Lower leg skin (tissue), 4 donors: ENCODE results near the gene HSPB1. TPM values are rescaled to one million over a fixed set of nuclear protein-coding genes. Genes with fewer than 3 reads are reported as not detected.

Source experiments
- DNase-seq, 2 donors: peaks; one replicate each; pipeline ENCODE4 v3.0.0-alpha.2; 2019; ENCODE audit warnings: low spot score in 2 of 2
- H3K4me3 ChIP-seq: fragments of 200-600 bp; sonication (generic); 2 replicates; pipeline ENCODE4 v1.5.1; 2017; ENCODE audit warnings: mild to moderate bottlenecking, low read depth; ENCODE audit not compliant: poor library complexity, severe bottlenecking
- POLR2A ChIP-seq, 2 donors: fragments of 450-650 bp; IDR thresholded peaks; one replicate each; pipeline ENCODE4 v1.6.1; 2016 to 2017; ENCODE audit warnings: antibody characterized with exemption in 2 of 2, mild to moderate bottlenecking in 1 of 2, moderate library complexity in 1 of 2
- WGBS, 2 donors: methylation state at CpG; one replicate each; pipeline ENCODE4 v1.1.5; 2018; 5-methylcytosine and 5-hydroxymethylcytosine counted together
- intact Hi-C: fragments of 100-400 bp; cut with DNase I; formaldehyde crosslinking; loops from one replicate; pipeline ENCODE4 v1.15.0; 2023; ENCODE audit warnings: low total_unique reads
- total RNA-seq, 4 donors: library from RNA; depleted of rRNA; stranded (reverse); fragments of >200 nt; gene quantifications; one replicate each; pipeline ENCODE4 v1.1.0, GENCODE V29; 2016
- TF ChIP-seq, protein P1 (sequence below), 3 donors: fragments of 450-650 bp; IDR thresholded peaks; one replicate each; pipeline ENCODE4 v1.5.1; 2016; ENCODE audit warnings: antibody characterized with exemption in 3 of 3, mild to moderate bottlenecking in 3 of 3, moderate library complexity in 2 of 3

Gene HSPB1
- total RNA-seq, 4 donors from 2014 or later = 1,628 to 3,756 (median 2,658) TPM

DNA sequence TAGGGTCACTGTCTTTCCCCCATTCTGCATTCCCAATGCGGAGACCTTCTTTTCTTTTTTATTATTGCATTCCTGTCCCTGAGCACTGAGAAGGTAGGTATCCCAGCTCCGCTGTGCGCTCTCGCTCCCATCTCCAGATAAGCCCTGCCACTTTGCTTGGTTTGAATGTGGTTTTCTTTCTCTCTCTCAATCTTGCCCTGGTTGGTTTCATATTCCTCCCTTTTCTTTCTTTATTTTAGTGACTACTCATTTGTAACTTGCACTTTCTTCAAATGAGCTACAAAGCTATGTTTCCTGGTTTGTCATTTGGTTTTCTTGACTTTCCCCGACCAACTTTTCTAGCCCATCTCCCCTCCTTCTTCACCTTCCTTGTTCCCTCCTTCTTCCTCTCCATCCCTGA is 29.0 kb upstream of the HSPB1 start:
- intact Hi-C loops = no loop called here
- no peak overlapping the region for H3K4me3 ChIP-seq
- WGBS, 2 donors = 81 to 85% methylated on average over 5 of the region's 5 CpGs
- TF ChIP-seq POLR2A (IDR thresholded peaks at IDR 0.05) = no peak
- TF ChIP-seq, protein P1, sequence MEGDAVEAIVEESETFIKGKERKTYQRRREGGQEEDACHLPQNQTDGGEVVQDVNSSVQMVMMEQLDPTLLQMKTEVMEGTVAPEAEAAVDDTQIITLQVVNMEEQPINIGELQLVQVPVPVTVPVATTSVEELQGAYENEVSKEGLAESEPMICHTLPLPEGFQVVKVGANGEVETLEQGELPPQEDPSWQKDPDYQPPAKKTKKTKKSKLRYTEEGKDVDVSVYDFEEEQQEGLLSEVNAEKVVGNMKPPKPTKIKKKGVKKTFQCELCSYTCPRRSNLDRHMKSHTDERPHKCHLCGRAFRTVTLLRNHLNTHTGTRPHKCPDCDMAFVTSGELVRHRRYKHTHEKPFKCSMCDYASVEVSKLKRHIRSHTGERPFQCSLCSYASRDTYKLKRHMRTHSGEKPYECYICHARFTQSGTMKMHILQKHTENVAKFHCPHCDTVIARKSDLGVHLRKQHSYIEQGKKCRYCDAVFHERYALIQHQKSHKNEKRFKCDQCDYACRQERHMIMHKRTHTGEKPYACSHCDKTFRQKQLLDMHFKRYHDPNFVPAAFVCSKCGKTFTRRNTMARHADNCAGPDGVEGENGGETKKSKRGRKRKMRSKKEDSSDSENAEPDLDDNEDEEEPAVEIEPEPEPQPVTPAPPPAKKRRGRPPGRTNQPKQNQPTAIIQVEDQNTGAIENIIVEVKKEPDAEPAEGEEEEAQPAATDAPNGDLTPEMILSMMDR (IDR thresholded peaks at IDR 0.05) = no peak
- no peak for DNase-seq

DNA sequence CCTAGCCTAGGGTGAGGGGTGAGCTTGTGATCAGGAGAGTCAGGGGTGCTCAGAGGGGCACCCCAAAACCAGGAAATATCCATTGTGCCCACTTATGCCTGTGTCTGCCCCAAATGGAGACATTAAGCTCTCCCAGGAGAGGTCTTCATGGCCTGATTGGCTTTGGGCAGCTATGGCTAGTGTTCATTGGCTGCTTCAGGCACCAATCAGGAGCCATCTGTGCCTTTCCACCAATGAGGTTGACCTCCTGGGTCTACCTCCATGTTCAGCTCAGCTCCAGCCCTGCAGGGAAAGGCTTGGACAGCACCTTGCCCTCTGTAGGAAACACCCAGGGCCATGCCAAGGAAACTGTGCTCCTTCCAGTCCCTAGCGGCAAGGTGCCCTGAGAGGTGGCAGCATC is 23.9 kb upstream of the HSPB1 start:
- intact Hi-C loops = no loop called here
- TF ChIP-seq, protein P1 (IDR thresholded peaks at IDR 0.05) = no peak
- TF ChIP-seq POLR2A (IDR thresholded peaks at IDR 0.05) = no peak
- H3K4me3 ChIP-seq = no peak overlapping the region
- 91 to 100% methylated on average over 1 of the region's 1 CpG for WGBS, 2 donors
- DNase-seq = no peak

DNA sequence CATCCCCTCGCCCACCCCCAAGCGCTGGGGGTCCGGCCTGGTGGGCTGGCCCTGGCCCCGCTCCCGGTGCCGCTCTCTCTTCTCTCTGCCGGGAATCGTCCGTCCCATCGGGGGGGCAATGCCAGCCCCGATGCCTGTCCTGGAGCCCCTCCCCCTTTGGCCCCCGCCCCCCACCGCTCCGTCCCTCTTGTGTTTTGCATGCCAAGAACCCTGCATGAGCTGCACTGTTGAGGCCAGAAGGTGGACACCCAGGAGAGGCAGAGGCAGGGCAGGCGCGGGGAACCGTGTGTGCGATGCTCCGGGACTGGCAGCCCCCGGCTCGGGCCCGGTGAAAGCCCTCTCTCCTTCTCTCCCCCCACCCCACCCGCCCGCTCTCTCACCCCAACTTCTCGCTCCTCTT is 22.1 kb upstream of the HSPB1 start:
- DNase-seq = no peak
- WGBS, 2 donors = 32 to 41% methylated on average over 18 to 23 of the region's 25 CpGs
- TF ChIP-seq POLR2A (IDR thresholded peaks at IDR 0.05) = no peak
- TF ChIP-seq, protein P1 (IDR thresholded peaks at IDR 0.05) = no peak
- intact Hi-C loops = no loop called here
- no peak overlapping the region for H3K4me3 ChIP-seq

DNA sequence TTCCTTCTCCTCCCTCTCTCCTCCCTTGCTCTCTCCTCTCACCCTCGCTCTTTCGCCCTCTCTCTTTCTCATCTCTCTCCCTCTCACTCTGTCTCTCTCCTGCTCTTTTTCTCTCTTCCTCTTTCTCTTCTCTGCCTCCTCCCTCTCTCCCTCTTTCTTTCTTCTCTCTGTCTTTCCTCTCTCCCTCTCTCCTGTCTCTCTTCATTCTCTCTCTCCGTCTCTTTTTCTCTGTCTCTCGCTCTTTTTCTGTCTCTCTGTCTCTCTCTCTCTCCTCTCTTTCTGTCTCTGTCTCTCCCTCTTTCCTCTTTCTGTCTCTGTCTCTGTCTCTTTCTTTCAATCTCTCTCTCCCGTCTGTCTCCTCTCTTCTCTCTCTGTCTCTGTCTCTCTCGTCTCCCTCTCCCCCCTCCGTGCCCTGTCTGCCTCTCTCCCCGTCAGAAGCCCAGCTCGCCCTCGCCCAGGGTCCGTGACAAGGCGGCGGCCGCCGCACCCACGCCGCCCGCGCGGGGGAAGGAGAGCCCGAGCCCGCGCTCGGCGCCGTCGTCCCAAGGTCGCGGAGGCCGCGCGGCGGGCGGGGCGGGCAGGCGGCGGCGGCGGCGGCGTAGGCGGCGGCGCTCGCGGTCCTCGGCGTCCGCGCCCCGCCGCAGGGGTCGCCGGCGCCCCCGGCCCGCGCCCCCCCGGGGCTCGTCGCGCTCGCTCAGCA is 21.3 kb upstream of the HSPB1 start:
- H3K4me3 ChIP-seq = no peak overlapping the region
- TF ChIP-seq, protein P1 (IDR thresholded peaks at IDR 0.05) = no peak
- TF ChIP-seq POLR2A (IDR thresholded peaks at IDR 0.05) = no peak
- intact Hi-C loops = no loop called here
- no peak for DNase-seq
- WGBS, 2 donors = 5 to 8% methylated on average over 33 to 35 of the region's 63 CpGs

DNA sequence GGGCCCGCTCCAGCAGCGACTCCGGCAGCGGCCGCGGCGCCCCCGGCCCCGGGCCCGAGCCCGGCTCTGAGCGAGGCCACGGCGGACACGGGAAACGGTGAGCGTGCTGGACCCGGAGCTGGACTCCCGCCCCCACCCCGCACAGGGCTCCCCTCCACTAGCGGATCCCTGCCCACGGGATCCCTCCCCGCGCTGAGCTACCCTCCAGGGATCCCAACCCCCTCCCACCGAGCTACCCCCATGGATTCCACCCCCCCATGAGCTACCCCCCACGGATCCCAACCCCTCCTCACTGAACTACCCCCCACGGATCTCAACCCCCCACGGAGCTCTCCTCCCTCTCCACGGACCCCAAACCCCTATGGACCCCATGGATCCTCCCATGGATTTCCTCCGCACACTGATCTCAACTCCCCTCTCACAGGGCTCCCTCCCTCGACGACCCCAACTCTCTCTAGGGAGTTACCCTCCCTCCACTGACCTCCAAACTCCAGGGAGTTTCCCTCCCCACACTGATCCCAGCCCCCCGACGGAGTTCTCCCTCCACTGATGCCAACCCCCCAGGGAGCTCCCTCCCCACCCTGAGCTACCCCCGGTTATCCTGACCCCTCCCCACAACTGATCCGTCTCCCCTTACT is 20.6 kb upstream of the HSPB1 start:
- TF ChIP-seq, protein P1 (IDR thresholded peaks at IDR 0.05) = no peak
- TF ChIP-seq POLR2A (IDR thresholded peaks at IDR 0.05) = no peak
- no peak for DNase-seq
- H3K4me3 ChIP-seq = no peak overlapping the region
- intact Hi-C loops = no loop called here
- 5% methylated on average over 8 to 11 of the region's 36 CpGs for WGBS, 2 donors
